Inflammatory macrophage (primary cell): ENCODE results near the gene NDUFS3.
"Not testable (repeated sequence)": the region's sequence is repeated elsewhere in the genome, so short reads cannot be mapped to it uniquely, and the experiment has no call there.

Experiments used
- DNase-seq, 2 donors: peaks; one replicate each; pipeline ENCODE4 v3.0.0-alpha.2; 2020 to 2022
- total RNA-seq, 18 experiments: gene quantifications; one replicate each; lab custom pipeline; 2026; ENCODE audit warnings: mixed read lengths in 6 of 18, inconsistent platforms in 2 of 18; lab: John Stamatoyannopoulos, UW

Gene NDUFS3
- 24.7 to 96.7 (median 67.2) reads per million in 18 experiments for total RNA-seq

GRCh38 chr11:47578524-47579494, at the start of gene NDUFS3, which contains the start of gene KBTBD4:
NDUFS3 (plus strand) TSS chr11:47579074; CDS start chr11:47579092, 18 bp downstream.
KBTBD4 (minus strand) TSS chr11:47578970; CDS start chr11:47578951, 19 bp downstream.
- DNase-seq: peak; percentile 90 to 91

- DNase-seq: no peak
These were observed 48.9 kb upstream of the NDUFS3 start for GRCh38 chr11:47529951-47530350.

- DNase-seq: not testable (repeated sequence)
These were observed 48.2 kb upstream of the NDUFS3 start for GRCh38 chr11:47530721-47531120.

GRCh38 chr11:47531666-47532065, 47.2 kb upstream of the NDUFS3 start:
- no peak for DNase-seq

- peak; percentile 36 to 39 for DNase-seq
These were observed 46.2 kb upstream of the NDUFS3 start for GRCh38 chr11:47532597-47533213.

- peak; percentile 51 to 53 for DNase-seq
These were observed 45.2 kb upstream of the NDUFS3 start for GRCh38 chr11:47533690-47534151.

GRCh38 chr11:47534704-47535251, 44.1 kb upstream of the NDUFS3 start:
- no peak for DNase-seq

GRCh38 chr11:47536915-47537314, 42.0 kb upstream of the NDUFS3 start:
- DNase-seq: no peak

GRCh38 chr11:47538741-47539565, 39.9 kb upstream of the NDUFS3 start:
- DNase-seq: no peak

GRCh38 chr11:47539681-47540039, 39.2 kb upstream of the NDUFS3 start:
- no peak for DNase-seq

GRCh38 chr11:47541070-47541469, 37.8 kb upstream of the NDUFS3 start:
- no peak for DNase-seq

GRCh38 chr11:47545298-47545697, 33.6 kb upstream of the NDUFS3 start:
- no peak for DNase-seq

GRCh38 chr11:47546274-47546673, 32.6 kb upstream of the NDUFS3 start:
- DNase-seq: not testable (repeated sequence)

GRCh38 chr11:47550288-47551047, 28.4 kb upstream of the NDUFS3 start:
- peak; percentile 39 to 74 for DNase-seq

GRCh38 chr11:47551086-47551485, 27.8 kb upstream of the NDUFS3 start:
- DNase-seq: peak; percentile 53

- peak; percentile 61 to 69 for DNase-seq
These were observed 26.8 kb upstream of the NDUFS3 start for GRCh38 chr11:47552056-47552565.

- DNase-seq: peak; percentile 92 to 94
These were observed 26.1 kb upstream of the NDUFS3 start, which contains the start of gene CELF1 for GRCh38 chr11:47552566-47553405. CELF1 (minus strand) TSS chr11:47553132; CDS start chr11:47499523, 53,609 bp downstream.

- DNase-seq: no peak
These were observed 25.5 kb upstream of the NDUFS3 start for GRCh38 chr11:47553406-47553743.

GRCh38 chr11:47557004-47557403, 21.9 kb upstream of the NDUFS3 start:
- DNase-seq: not testable (repeated sequence)

- no peak for DNase-seq
These were observed 20.2 kb upstream of the NDUFS3 start for GRCh38 chr11:47558695-47559094.
